ENCODE measurements around the gene LAPTM4A.

Gene LAPTM4A

GRCh38 chr2:20012032-20012281 is 39.5 kb downstream of the LAPTM4A start:
- no peak overlapping the region for H3K9ac ChIP-seq (ENCODE audit: low read depth in 1 of 2, low read length in 2 of 2)
- H3K27me3 ChIP-seq (ENCODE audit: control insufficient read depth in 1 of 2, insufficient read depth in 2 of 2, low read length in 2 of 2) = peaks cover 22 to 23% of the 10 kb centered on the region in 2 donors
- H3K9me3 ChIP-seq (ENCODE audit: control insufficient read depth in 1 of 2, low read length in 2 of 2) = no peaks in the 10 kb centered on the region
- H3K4me3 ChIP-seq (ENCODE audit: low read depth in 1 of 2, low read length in 2 of 2) = peak overlapping the region in 1 of 2 donors; percentile 45
- peaks cover 0 to 11% of the 10 kb centered on the region in 2 donors for H3K4me1 ChIP-seq (ENCODE audit: control insufficient read depth in 1 of 2, insufficient read depth in 2 of 2, low read length in 2 of 2)
- no peaks in the 10 kb centered on the region for H3K36me3 ChIP-seq (ENCODE audit: control insufficient read depth in 1 of 2, insufficient read depth in 2 of 2, low read length in 2 of 2)
- no peak overlapping the region for H3K27ac ChIP-seq (ENCODE audit: low read depth, low read length)

GRCh38 chr2:20011276-20012031 is 40.0 kb downstream of the LAPTM4A start:
- H3K9ac ChIP-seq (ENCODE audit: low read depth in 1 of 2, low read length in 2 of 2) = no peak overlapping the region
- H3K27ac ChIP-seq (ENCODE audit: low read depth, low read length) = no peak overlapping the region
- no peak overlapping the region for H3K4me3 ChIP-seq (ENCODE audit: low read depth in 1 of 2, low read length in 2 of 2)
- H3K27me3 ChIP-seq (ENCODE audit: control insufficient read depth in 1 of 2, insufficient read depth in 2 of 2, low read length in 2 of 2) = peaks cover 22 to 23% of the 10 kb centered on the region in 2 donors
- H3K4me1 ChIP-seq (ENCODE audit: control insufficient read depth in 1 of 2, insufficient read depth in 2 of 2, low read length in 2 of 2) = peaks cover 0 to 11% of the 10 kb centered on the region in 2 donors
- H3K36me3 ChIP-seq (ENCODE audit: control insufficient read depth in 1 of 2, insufficient read depth in 2 of 2, low read length in 2 of 2) = no peaks in the 10 kb centered on the region
- no peaks in the 10 kb centered on the region for H3K9me3 ChIP-seq (ENCODE audit: control insufficient read depth in 1 of 2, low read length in 2 of 2)

GRCh38 chr2:20008703-20009102 is 42.7 kb downstream of the LAPTM4A start:
- H3K4me1 ChIP-seq (ENCODE audit: control insufficient read depth in 1 of 2, insufficient read depth in 2 of 2, low read length in 2 of 2) = peaks cover 0 to 11% of the 10 kb centered on the region in 2 donors
- H3K9ac ChIP-seq (ENCODE audit: low read depth in 1 of 2, low read length in 2 of 2) = no peak overlapping the region
- H3K4me3 ChIP-seq (ENCODE audit: low read depth in 1 of 2, low read length in 2 of 2) = no peak overlapping the region
- H3K9me3 ChIP-seq (ENCODE audit: control insufficient read depth in 1 of 2, low read length in 2 of 2) = no peaks in the 10 kb centered on the region
- no peaks in the 10 kb centered on the region for H3K36me3 ChIP-seq (ENCODE audit: control insufficient read depth in 1 of 2, insufficient read depth in 2 of 2, low read length in 2 of 2)
- H3K27ac ChIP-seq (ENCODE audit: low read depth, low read length) = no peak overlapping the region
- peaks cover 19 to 23% of the 10 kb centered on the region in 2 donors for H3K27me3 ChIP-seq (ENCODE audit: control insufficient read depth in 1 of 2, insufficient read depth in 2 of 2, low read length in 2 of 2)

- Histone ChIP-seq H3K36me3 (ENCODE audit: control insufficient read depth in 1 of 2, insufficient read depth in 2 of 2, low read length in 2 of 2) (no peaks in the 10 kb centered on the region), H3K4me3 (ENCODE audit: low read depth in 1 of 2, low read length in 2 of 2) (no peak overlapping the region), H3K9ac (ENCODE audit: low read depth in 1 of 2, low read length in 2 of 2) (no peak overlapping the region), H3K9me3 (ENCODE audit: control insufficient read depth in 1 of 2, low read length in 2 of 2) (no peaks in the 10 kb centered on the region), H3K27ac (ENCODE audit: low read depth, low read length) (no peak overlapping the region), H3K4me1 (ENCODE audit: control insufficient read depth in 1 of 2, insufficient read depth in 2 of 2, low read length in 2 of 2) (no peaks in the 10 kb centered on the region), H3K27me3 (ENCODE audit: control insufficient read depth in 1 of 2, insufficient read depth in 2 of 2, low read length in 2 of 2) (peaks cover 7 to 10% of the 10 kb centered on the region in 2 donors)
Measured at GRCh38 chr2:20005891-20006470, 45.4 kb downstream of the LAPTM4A start.

GRCh38 chr2:20005067-20005627 is 46.3 kb downstream of the LAPTM4A start:
- peaks cover 2 to 6% of the 10 kb centered on the region in 2 donors for H3K27me3 ChIP-seq (ENCODE audit: control insufficient read depth in 1 of 2, insufficient read depth in 2 of 2, low read length in 2 of 2)

GRCh38 chr2:20001361-20001863 is 50.0 kb downstream of the LAPTM4A start:
- Histone ChIP-seq H3K27ac (ENCODE audit: low read depth, low read length) (no peak overlapping the region), H3K9me3 (ENCODE audit: control insufficient read depth in 1 of 2, low read length in 2 of 2) (no peaks in the 10 kb centered on the region), H3K36me3 (ENCODE audit: control insufficient read depth in 1 of 2, insufficient read depth in 2 of 2, low read length in 2 of 2) (no peaks in the 10 kb centered on the region), H3K4me3 (ENCODE audit: low read depth in 1 of 2, low read length in 2 of 2) (no peak overlapping the region), H3K27me3 (ENCODE audit: control insufficient read depth in 1 of 2, insufficient read depth in 2 of 2, low read length in 2 of 2) (peaks cover 0 to 3% of the 10 kb centered on the region in 2 donors), H3K4me1 (ENCODE audit: control insufficient read depth in 1 of 2, insufficient read depth in 2 of 2, low read length in 2 of 2) (no peaks in the 10 kb centered on the region), H3K9ac (ENCODE audit: low read depth in 1 of 2, low read length in 2 of 2) (no peak overlapping the region)

More at GRCh38 chr2:20005067-20005627, 46.3 kb downstream of the LAPTM4A start:
- no peak overlapping the region for H3K27ac ChIP-seq (ENCODE audit: low read depth, low read length)
- H3K4me1 ChIP-seq (ENCODE audit: control insufficient read depth in 1 of 2, insufficient read depth in 2 of 2, low read length in 2 of 2) = no peaks in the 10 kb centered on the region
- H3K9ac ChIP-seq (ENCODE audit: low read depth in 1 of 2, low read length in 2 of 2) = no peak overlapping the region
- H3K36me3 ChIP-seq (ENCODE audit: control insufficient read depth in 1 of 2, insufficient read depth in 2 of 2, low read length in 2 of 2) = no peaks in the 10 kb centered on the region
- H3K9me3 ChIP-seq (ENCODE audit: control insufficient read depth in 1 of 2, low read length in 2 of 2) = no peaks in the 10 kb centered on the region
- no peak overlapping the region for H3K4me3 ChIP-seq (ENCODE audit: low read depth in 1 of 2, low read length in 2 of 2)

GRCh38 chr2:19993731-19994130 is 57.7 kb downstream of the LAPTM4A start:
- no peak overlapping the region for H3K9ac ChIP-seq (ENCODE audit: low read depth in 1 of 2, low read length in 2 of 2)
- H3K36me3 ChIP-seq (ENCODE audit: control insufficient read depth in 1 of 2, insufficient read depth in 2 of 2, low read length in 2 of 2) = no peaks in the 10 kb centered on the region
- no peaks in the 10 kb centered on the region for H3K9me3 ChIP-seq (ENCODE audit: control insufficient read depth in 1 of 2, low read length in 2 of 2)
- peaks cover 8 to 11% of the 10 kb centered on the region in 2 donors for H3K4me1 ChIP-seq (ENCODE audit: control insufficient read depth in 1 of 2, insufficient read depth in 2 of 2, low read length in 2 of 2)
- no peak overlapping the region for H3K27ac ChIP-seq (ENCODE audit: low read depth, low read length)
- H3K27me3 ChIP-seq (ENCODE audit: control insufficient read depth in 1 of 2, insufficient read depth in 2 of 2, low read length in 2 of 2) = peaks cover 0 to 3% of the 10 kb centered on the region in 2 donors
- no peak overlapping the region for H3K4me3 ChIP-seq (ENCODE audit: low read depth in 1 of 2, low read length in 2 of 2)

GRCh38 chr2:19991895-19992294 is 59.5 kb downstream of the LAPTM4A start:
- no peak overlapping the region for H3K4me3 ChIP-seq (ENCODE audit: low read depth in 1 of 2, low read length in 2 of 2)
- no peak overlapping the region for H3K9ac ChIP-seq (ENCODE audit: low read depth in 1 of 2, low read length in 2 of 2)
- no peaks in the 10 kb centered on the region for H3K9me3 ChIP-seq (ENCODE audit: control insufficient read depth in 1 of 2, low read length in 2 of 2)
- peaks cover 8 to 11% of the 10 kb centered on the region in 2 donors for H3K4me1 ChIP-seq (ENCODE audit: control insufficient read depth in 1 of 2, insufficient read depth in 2 of 2, low read length in 2 of 2)
- H3K27ac ChIP-seq (ENCODE audit: low read depth, low read length) = no peak overlapping the region
- H3K27me3 ChIP-seq (ENCODE audit: control insufficient read depth in 1 of 2, insufficient read depth in 2 of 2, low read length in 2 of 2) = peaks cover 0 to 3% of the 10 kb centered on the region in 2 donors
- no peaks in the 10 kb centered on the region for H3K36me3 ChIP-seq (ENCODE audit: control insufficient read depth in 1 of 2, insufficient read depth in 2 of 2, low read length in 2 of 2)

GRCh38 chr2:19990416-19990728 is 61.1 kb downstream of the LAPTM4A start:
- no peaks in the 10 kb centered on the region for H3K9me3 ChIP-seq (ENCODE audit: control insufficient read depth in 1 of 2, low read length in 2 of 2)
- H3K9ac ChIP-seq (ENCODE audit: low read depth in 1 of 2, low read length in 2 of 2) = peak overlapping the region in 1 of 2 donors; percentile 65
- peaks cover 0 to 3% of the 10 kb centered on the region in 2 donors for H3K27me3 ChIP-seq (ENCODE audit: control insufficient read depth in 1 of 2, insufficient read depth in 2 of 2, low read length in 2 of 2)
- no peaks in the 10 kb centered on the region for H3K36me3 ChIP-seq (ENCODE audit: control insufficient read depth in 1 of 2, insufficient read depth in 2 of 2, low read length in 2 of 2)
- peaks cover 8 to 11% of the 10 kb centered on the region in 2 donors for H3K4me1 ChIP-seq (ENCODE audit: control insufficient read depth in 1 of 2, insufficient read depth in 2 of 2, low read length in 2 of 2)
- no peak overlapping the region for H3K27ac ChIP-seq (ENCODE audit: low read depth, low read length)
- H3K4me3 ChIP-seq (ENCODE audit: low read depth in 1 of 2, low read length in 2 of 2) = peak overlapping the region; percentile 92 to 93

- no peaks in the 10 kb centered on the region for H3K9me3 ChIP-seq (ENCODE audit: control insufficient read depth in 1 of 2, low read length in 2 of 2)
- peak within 1 kb of the TSS; percentile 92 to 93 for H3K4me3 ChIP-seq (ENCODE audit: low read depth in 1 of 2, low read length in 2 of 2)
- H3K4me1 ChIP-seq (ENCODE audit: control insufficient read depth in 1 of 2, insufficient read depth in 2 of 2, low read length in 2 of 2) = peaks cover 8 to 11% of the 10 kb centered on the region in 2 donors
- H3K36me3 ChIP-seq (ENCODE audit: control insufficient read depth in 1 of 2, insufficient read depth in 2 of 2, low read length in 2 of 2) = no peaks in the 10 kb centered on the region
- H3K9ac ChIP-seq (ENCODE audit: low read depth in 1 of 2, low read length in 2 of 2) = peak within 1 kb of the TSS; percentile 55 to 65
- H3K27ac ChIP-seq (ENCODE audit: low read depth, low read length) = no peak within 1 kb of the TSS
- H3K27me3 ChIP-seq (ENCODE audit: control insufficient read depth in 1 of 2, insufficient read depth in 2 of 2, low read length in 2 of 2) = peaks cover 0 to 3% of the 10 kb centered on the region in 2 donors
Measured at GRCh38 chr2:19989667-19990415, 61.6 kb downstream of the LAPTM4A start, which contains the start of gene WDR35. Gene WDR35 (minus strand): TSS chr2:19990105. CDS start chr2:19990015, 90 bp downstream.

Data from duodenal mucosa (tissue), 2 donors.